ENCODE measurements around the gene CACNA1D.

The CACNA1D gene

GRCh38 chr3:53519065-53519709 lies 24.8 kb downstream of the CACNA1D start:
- no peak for DNase-seq (ENCODE audit: extremely low read depth, low read depth)
- TF ChIP-seq, protein P1, sequence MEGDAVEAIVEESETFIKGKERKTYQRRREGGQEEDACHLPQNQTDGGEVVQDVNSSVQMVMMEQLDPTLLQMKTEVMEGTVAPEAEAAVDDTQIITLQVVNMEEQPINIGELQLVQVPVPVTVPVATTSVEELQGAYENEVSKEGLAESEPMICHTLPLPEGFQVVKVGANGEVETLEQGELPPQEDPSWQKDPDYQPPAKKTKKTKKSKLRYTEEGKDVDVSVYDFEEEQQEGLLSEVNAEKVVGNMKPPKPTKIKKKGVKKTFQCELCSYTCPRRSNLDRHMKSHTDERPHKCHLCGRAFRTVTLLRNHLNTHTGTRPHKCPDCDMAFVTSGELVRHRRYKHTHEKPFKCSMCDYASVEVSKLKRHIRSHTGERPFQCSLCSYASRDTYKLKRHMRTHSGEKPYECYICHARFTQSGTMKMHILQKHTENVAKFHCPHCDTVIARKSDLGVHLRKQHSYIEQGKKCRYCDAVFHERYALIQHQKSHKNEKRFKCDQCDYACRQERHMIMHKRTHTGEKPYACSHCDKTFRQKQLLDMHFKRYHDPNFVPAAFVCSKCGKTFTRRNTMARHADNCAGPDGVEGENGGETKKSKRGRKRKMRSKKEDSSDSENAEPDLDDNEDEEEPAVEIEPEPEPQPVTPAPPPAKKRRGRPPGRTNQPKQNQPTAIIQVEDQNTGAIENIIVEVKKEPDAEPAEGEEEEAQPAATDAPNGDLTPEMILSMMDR (IDR thresholded peaks at IDR 0.05; ENCODE audit: low read depth, low read length): no peak

DNA sequence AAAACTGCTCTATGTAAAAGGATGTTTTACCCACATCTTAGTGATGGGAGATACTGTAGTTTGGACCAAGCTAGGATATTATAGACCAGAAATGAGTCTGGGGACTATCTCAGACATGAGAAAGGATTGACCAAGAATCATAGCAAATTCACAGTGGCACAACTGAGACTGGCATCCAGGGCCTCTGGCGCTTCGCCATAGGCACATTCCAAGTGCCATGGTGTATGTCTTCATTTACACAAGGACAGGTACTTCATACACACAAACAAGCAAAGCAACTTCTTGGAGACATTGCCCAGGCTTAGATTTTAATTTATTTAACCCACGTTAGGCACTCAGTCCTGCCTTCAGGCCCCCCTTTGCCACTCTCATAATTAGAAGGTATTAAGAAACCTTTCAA lies 28.9 kb downstream of the CACNA1D start:
- no peak for DNase-seq (ENCODE audit: extremely low read depth, low read depth)
- TF ChIP-seq, protein P1 (IDR thresholded peaks at IDR 0.05; ENCODE audit: low read depth, low read length): no peak

DNA sequence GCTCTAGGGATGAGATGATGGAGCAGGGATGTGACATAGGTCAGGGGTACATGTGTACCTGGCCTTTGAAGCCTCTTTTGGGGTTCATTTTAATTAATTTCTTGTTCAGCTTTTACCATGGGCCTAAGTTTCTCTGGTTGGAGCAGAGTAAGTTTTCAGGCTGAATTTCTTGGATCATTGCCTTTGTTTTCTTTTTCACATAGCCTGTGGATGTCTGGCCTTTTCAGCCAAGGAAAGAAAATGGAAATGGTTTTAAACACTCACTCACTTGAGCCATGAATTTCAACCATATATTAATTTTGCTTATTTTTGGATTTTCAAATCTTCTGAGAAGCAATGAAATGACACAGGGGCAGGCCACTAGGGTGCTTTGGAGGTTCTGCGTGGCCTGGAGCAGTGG lies 30.2 kb downstream of the CACNA1D start:
- DNase-seq (ENCODE audit: extremely low read depth, low read depth): no peak
- TF ChIP-seq, protein P1 (IDR thresholded peaks at IDR 0.05; ENCODE audit: low read depth, low read length): no peak

GRCh38 chr3:53525765-53526703 lies 31.6 kb downstream of the CACNA1D start:
- no peak for DNase-seq (ENCODE audit: extremely low read depth, low read depth)

GRCh38 chr3:53526704-53527055 lies 32.3 kb downstream of the CACNA1D start:
- DNase-seq (ENCODE audit: extremely low read depth, low read depth): no peak
- TF ChIP-seq, protein P1 (IDR thresholded peaks at IDR 0.05; ENCODE audit: low read depth, low read length): no peak

More at GRCh38 chr3:53525765-53526703, 31.6 kb downstream of the CACNA1D start:
- TF ChIP-seq, protein P1 (IDR thresholded peaks at IDR 0.05; ENCODE audit: low read depth, low read length): no peak

DNA sequence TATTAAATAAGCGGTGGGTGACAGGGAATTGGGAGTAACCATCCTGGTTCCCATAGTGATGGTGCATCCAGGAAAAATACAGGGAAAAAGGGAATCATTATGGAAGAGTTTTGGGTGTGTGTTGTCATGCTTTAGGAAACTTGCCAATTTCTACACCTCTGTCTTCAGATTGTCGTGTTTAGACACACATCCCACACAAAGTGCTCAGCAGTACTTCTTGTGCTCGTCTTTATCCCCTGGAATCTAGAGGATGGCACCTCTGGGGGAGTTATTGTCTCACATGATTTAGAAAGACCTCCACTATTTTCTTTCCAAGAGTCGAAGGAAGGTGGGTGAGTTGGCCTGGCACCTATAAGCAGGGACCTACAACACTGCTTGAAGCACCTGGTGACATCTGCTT lies 35.8 kb downstream of the CACNA1D start:
- TF ChIP-seq, protein P1 (IDR thresholded peaks at IDR 0.05; ENCODE audit: low read depth, low read length): no peak
- DNase-seq (ENCODE audit: extremely low read depth, low read depth): no peak

GRCh38 chr3:53531749-53532148 lies 37.3 kb downstream of the CACNA1D start:
- no peak for DNase-seq (ENCODE audit: extremely low read depth, low read depth)

More at GRCh38 chr3:53531749-53532148, 37.3 kb downstream of the CACNA1D start:
- TF ChIP-seq, protein P1 (IDR thresholded peaks at IDR 0.05; ENCODE audit: low read depth, low read length): no peak

All from AG09319 (cell line).